ENCODE data around the gene CD36. TPM values are rescaled to one million over a fixed set of nuclear protein-coding genes. Genes with fewer than 3 reads are reported as not detected.

Gene CD36
- total and polyA plus RNA-seq, 7 donors = 149 to 662 (median 175) TPM

DNA sequence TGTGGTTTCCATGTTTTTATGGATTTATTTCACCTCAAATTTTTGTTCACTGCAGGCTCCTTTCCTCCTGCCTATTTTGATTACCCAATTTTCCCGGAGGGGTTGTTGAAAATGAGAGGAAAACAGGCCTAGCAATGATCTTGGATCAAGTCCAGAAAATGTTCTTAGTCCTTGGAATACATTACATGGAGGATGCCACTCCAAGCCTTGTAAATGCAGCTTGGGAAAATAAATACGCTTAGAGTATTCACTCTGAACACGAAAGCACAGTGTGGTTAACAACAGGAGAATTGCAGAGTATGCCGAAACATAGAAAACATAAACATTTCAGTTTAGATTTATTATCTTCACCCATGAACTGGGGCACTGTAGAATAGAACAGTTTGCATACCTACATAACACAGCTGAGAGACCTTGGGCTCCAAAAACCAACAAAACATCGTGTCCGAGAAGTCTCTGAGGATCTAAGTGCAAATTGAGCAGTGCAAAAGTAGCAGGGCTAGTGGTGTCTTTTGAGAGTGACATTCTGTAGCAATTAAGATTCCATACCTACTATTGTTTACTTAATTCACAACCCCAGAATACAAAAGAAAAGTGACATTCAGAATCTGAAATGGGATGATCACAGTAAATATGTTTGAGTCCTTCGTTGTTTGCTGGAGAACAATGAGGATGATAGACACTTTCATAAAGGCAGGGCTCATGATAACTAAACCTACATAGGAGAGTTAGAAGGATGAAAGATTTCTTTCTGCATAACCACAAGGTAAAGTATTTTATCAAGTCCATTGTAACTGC, 7.6 kb upstream of the CD36 start:
- no peaks in the 10 kb centered on the region for H3K27me3 ChIP-seq (ENCODE audit: insufficient read depth in 3 of 3, low read length in 2 of 3)
- ATAC-seq = peak in 3 of 4 donors; percentile 33 to 37 (median 36)
- TF ChIP-seq, protein P1, sequence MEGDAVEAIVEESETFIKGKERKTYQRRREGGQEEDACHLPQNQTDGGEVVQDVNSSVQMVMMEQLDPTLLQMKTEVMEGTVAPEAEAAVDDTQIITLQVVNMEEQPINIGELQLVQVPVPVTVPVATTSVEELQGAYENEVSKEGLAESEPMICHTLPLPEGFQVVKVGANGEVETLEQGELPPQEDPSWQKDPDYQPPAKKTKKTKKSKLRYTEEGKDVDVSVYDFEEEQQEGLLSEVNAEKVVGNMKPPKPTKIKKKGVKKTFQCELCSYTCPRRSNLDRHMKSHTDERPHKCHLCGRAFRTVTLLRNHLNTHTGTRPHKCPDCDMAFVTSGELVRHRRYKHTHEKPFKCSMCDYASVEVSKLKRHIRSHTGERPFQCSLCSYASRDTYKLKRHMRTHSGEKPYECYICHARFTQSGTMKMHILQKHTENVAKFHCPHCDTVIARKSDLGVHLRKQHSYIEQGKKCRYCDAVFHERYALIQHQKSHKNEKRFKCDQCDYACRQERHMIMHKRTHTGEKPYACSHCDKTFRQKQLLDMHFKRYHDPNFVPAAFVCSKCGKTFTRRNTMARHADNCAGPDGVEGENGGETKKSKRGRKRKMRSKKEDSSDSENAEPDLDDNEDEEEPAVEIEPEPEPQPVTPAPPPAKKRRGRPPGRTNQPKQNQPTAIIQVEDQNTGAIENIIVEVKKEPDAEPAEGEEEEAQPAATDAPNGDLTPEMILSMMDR (IDR thresholded peaks at IDR 0.05) = no peak
- H3K9me3 ChIP-seq = no peaks in the 10 kb centered on the region
- peak overlapping the region; percentile 60 for H3K4me3 ChIP-seq
- H3K4me1 ChIP-seq = peaks cover 85% of the 10 kb centered on the region
- 7 to 15% (median 11%) methylated on average over 7 of the region's 7 CpGs for WGBS, 3 donors
- intact Hi-C loops (cut with DNase I) = no loop called here
- H3K27ac ChIP-seq = peak overlapping the region; percentile 92
- no peak for DNase-seq
- H3K36me3 ChIP-seq (ENCODE audit: insufficient read depth in 1 of 2, low read depth in 1 of 2) = no peaks in the 10 kb centered on the region

- H3K4me1 ChIP-seq = peaks cover 88% of the 10 kb centered on the region
- no peak for ATAC-seq
Measured at GRCh38 chr7:80631421-80631820, 7.0 kb upstream of the CD36 start.

GRCh38 chr7:80632139-80632538, 6.3 kb upstream of the CD36 start:
- WGBS, 3 donors = 3 to 4% (median 4%) methylated on average over 1 of the region's 1 CpG
- DNase-seq (no peak), ATAC-seq (no peak)
- Histone ChIP-seq H3K4me3 (peak overlapping the region; percentile 60), H3K9me3 (no peaks in the 10 kb centered on the region), H3K27ac (peak overlapping the region; percentile 92), H3K27me3 (ENCODE audit: insufficient read depth in 3 of 3, low read length in 2 of 3) (no peaks in the 10 kb centered on the region), H3K4me1 (peaks cover 86% of the 10 kb centered on the region), H3K36me3 (ENCODE audit: insufficient read depth in 1 of 2, low read depth in 1 of 2) (no peaks in the 10 kb centered on the region)
- intact Hi-C loops (cut with DNase I) = no loop called here
- TF ChIP-seq, protein P1 (IDR thresholded peaks at IDR 0.05) = no peak

More at GRCh38 chr7:80631421-80631820, 7.0 kb upstream of the CD36 start:
- intact Hi-C loops (cut with DNase I) = no loop called here
- TF ChIP-seq, protein P1 (IDR thresholded peaks at IDR 0.05) = no peak
- no peak for DNase-seq
- no peaks in the 10 kb centered on the region for H3K36me3 ChIP-seq (ENCODE audit: insufficient read depth in 1 of 2, low read depth in 1 of 2)
- peak overlapping the region; percentile 60 for H3K4me3 ChIP-seq
- no peaks in the 10 kb centered on the region for H3K27me3 ChIP-seq (ENCODE audit: insufficient read depth in 3 of 3, low read length in 2 of 3)
- H3K27ac ChIP-seq = peak overlapping the region; percentile 92
- H3K9me3 ChIP-seq = no peaks in the 10 kb centered on the region

GRCh38 chr7:80632819-80633218, 5.6 kb upstream of the CD36 start:
- H3K27ac ChIP-seq = peak overlapping the region; percentile 92
- H3K36me3 ChIP-seq (ENCODE audit: insufficient read depth in 1 of 2, low read depth in 1 of 2) = no peaks in the 10 kb centered on the region
- no peaks in the 10 kb centered on the region for H3K9me3 ChIP-seq
- H3K4me3 ChIP-seq = peak overlapping the region; percentile 60
- ATAC-seq (no peak), DNase-seq (no peak)
- no peaks in the 10 kb centered on the region for H3K27me3 ChIP-seq (ENCODE audit: insufficient read depth in 3 of 3, low read length in 2 of 3)
- TF ChIP-seq, protein P1 (IDR thresholded peaks at IDR 0.05) = no peak
- peaks cover 80% of the 10 kb centered on the region for H3K4me1 ChIP-seq
- 29 to 61% (median 42%) methylated on average over 3 of the region's 3 CpGs for WGBS, 3 donors
- intact Hi-C loops (cut with DNase I) = no loop called here
